ENCODE measurements around the gene CDYL2.
"Not testable (repeated sequence)": the region's sequence is repeated elsewhere in the genome, so short reads cannot be mapped to it uniquely, and the experiment has no call there.

Gene CDYL2

GRCh38 chr16:80804526-80805383, at the start of gene CDYL2:
Gene CDYL2, minus strand, starts transcription at chr16:80804598. Its CDS starts 425 bp downstream, at chr16:80804173.
- peak; percentile 35 for DNase-seq

GRCh38 chr16:80852261-80852872, 48.0 kb upstream of the CDYL2 start:
- DNase-seq: no peak

GRCh38 chr16:80851831-80852230, 47.4 kb upstream of the CDYL2 start:
- DNase-seq: no peak

GRCh38 chr16:80850757-80851156, 46.4 kb upstream of the CDYL2 start:
- no peak for DNase-seq

- no peak for DNase-seq
Observed at GRCh38 chr16:80848862-80849261, 44.5 kb upstream of the CDYL2 start.

GRCh38 chr16:80846680-80847079, 42.3 kb upstream of the CDYL2 start:
- no peak for DNase-seq

- no peak for DNase-seq
Observed at GRCh38 chr16:80846275-80846674, 41.9 kb upstream of the CDYL2 start.

GRCh38 chr16:80844395-80844794, 40.0 kb upstream of the CDYL2 start:
- DNase-seq: no peak

- no peak for DNase-seq
Observed at GRCh38 chr16:80841231-80841630, 36.8 kb upstream of the CDYL2 start.

- DNase-seq: no peak
Observed at GRCh38 chr16:80837533-80838147, 33.2 kb upstream of the CDYL2 start.

- no peak for DNase-seq
Observed at GRCh38 chr16:80836846-80837245, 32.4 kb upstream of the CDYL2 start.

GRCh38 chr16:80836202-80836601, 31.8 kb upstream of the CDYL2 start:
- no peak for DNase-seq

GRCh38 chr16:80831039-80831438, 26.6 kb upstream of the CDYL2 start:
- DNase-seq: no peak

GRCh38 chr16:80828495-80828894, 24.1 kb upstream of the CDYL2 start:
- no peak for DNase-seq

GRCh38 chr16:80827007-80827406, 22.6 kb upstream of the CDYL2 start:
- no peak for DNase-seq

- DNase-seq: no peak
Observed at GRCh38 chr16:80825365-80825758, 21.0 kb upstream of the CDYL2 start.

GRCh38 chr16:80824623-80825364, 20.4 kb upstream of the CDYL2 start:
- DNase-seq: peak; percentile 14

- no peak for DNase-seq
Observed at GRCh38 chr16:80819988-80820387, 15.6 kb upstream of the CDYL2 start.

- DNase-seq: no peak
Observed at GRCh38 chr16:80816356-80816755, 12.0 kb upstream of the CDYL2 start.

- DNase-seq: not testable (repeated sequence)
Observed at GRCh38 chr16:80815278-80815677, 10.9 kb upstream of the CDYL2 start.

- no peak for DNase-seq
Observed at GRCh38 chr16:80812593-80812992, 8.2 kb upstream of the CDYL2 start.

- no peak for DNase-seq
Observed at GRCh38 chr16:80809366-80809765, 5.0 kb upstream of the CDYL2 start.

GRCh38 chr16:80807906-80808305, 3.5 kb upstream of the CDYL2 start:
- no peak for DNase-seq

All from NCI-H345 (cell line).